Activated CD8-positive, alpha-beta T cell treated with anti-CD3 and anti-CD28 coated beads for 36 hours (primary cell): ENCODE measurements around the gene FAM171A2. TPM values are rescaled to one million over a fixed set of nuclear protein-coding genes. Genes with fewer than 3 reads are reported as not detected.
"Not testable (repeated sequence)": the region's sequence is repeated elsewhere in the genome, so short reads cannot be mapped to it uniquely, and the experiment has no call there.

Experiments
- ATAC-seq: fragments of 200-7000 bp; cut with Tn5 transposase; one replicate; pipeline ENCODE4 v1.10.0; 2021; ENCODE audit warnings: mild to moderate bottlenecking, moderate library complexity
- CTCF ChIA-PET: fragments of 350-600 bp; sonication (Branson Sonifier 250); formaldehyde crosslinking; loops from one replicate; lab custom pipeline; 2021; ENCODE audit warnings: antibody characterized with exemption; lab: Charles Lee
- POLR2A ChIA-PET: fragments of 350-600 bp; sonication (Branson Sonifier 250); formaldehyde crosslinking; loops from one replicate; lab custom pipeline; 2021; ENCODE audit warnings: antibody characterized with exemption; lab: Charles Lee
- DNase-seq: peaks from one replicate; pipeline ENCODE4 v3.0.0-alpha.2; 2020
- H3K27ac Mint-ChIP-seq: one replicate; pipeline ENCODE4 v1.8.0; 2021; ENCODE audit warnings: mild to moderate bottlenecking, mixed read lengths
- H3K27me3 Mint-ChIP-seq: one replicate; pipeline ENCODE4 v1.8.0; 2021; ENCODE audit warnings: mixed read lengths
- H3K36me3 Mint-ChIP-seq: one replicate; pipeline ENCODE4 v1.8.0; 2021; ENCODE audit warnings: low read depth, mixed read lengths
- H3K4me1 Mint-ChIP-seq: one replicate; pipeline ENCODE4 v1.8.0; 2021; ENCODE audit warnings: low read depth, mixed read lengths
- H3K4me3 Mint-ChIP-seq: one replicate; pipeline ENCODE4 v1.8.0; 2021; ENCODE audit warnings: mild to moderate bottlenecking, moderate library complexity, mixed read lengths
- H3K9me3 Mint-ChIP-seq: one replicate; pipeline ENCODE4 v1.8.0; 2021; ENCODE audit warnings: mixed read lengths
- CTCF ChIP-seq: fragments of 200-600 bp; IDR thresholded peaks from one replicate; pipeline ENCODE4 v1.8.0; 2022; ENCODE audit warnings: antibody characterized with exemption, mild to moderate bottlenecking
- intact Hi-C: fragments of 100-400 bp; cut with micrococcal nuclease; formaldehyde crosslinking; loops from one replicate; pipeline ENCODE4 v1.10.0; 2022
- total RNA-seq, 2 experiments: library from RNA; stranded (reverse); gene quantifications; one replicate each; pipeline ENCODE4 v1.2.3, GENCODE V29; 2021

The FAM171A2 gene
- total RNA-seq, 2 experiments from 2014 or later: 0.43 to 0.78 TPM

- peak; percentile 95 for DNase-seq
- intact Hi-C loops: loop anchor here (5.0 kb wide), 1 partner anchor 143 kb away; no protein-coding TSS in a partner anchor
- ChIA-PET POLR2A (interaction anchor here (0.6 to 1.5 kb wide), 10 partner anchors 13 to 1602 kb away, joined by 3 to 5 read pairs (median 4); no protein-coding TSS in a partner anchor), CTCF (interaction anchor here (0.7 to 5.6 kb wide), 36 partner anchors 8 to 444 kb away, joined by 3 to 59 read pairs (median 4); partner anchors contain the start of genes ATXN7L3, FAM171A2 and TMUB2)
- H3K27me3 Mint-ChIP-seq: no peaks in the 10 kb centered on the region
- TF ChIP-seq CTCF: no peak
- H3K4me3 Mint-ChIP-seq: peak within 1 kb of the TSS; percentile 93
- H3K9me3 Mint-ChIP-seq: no peaks in the 10 kb centered on the region
- ATAC-seq: peak; percentile 99
- H3K27ac Mint-ChIP-seq: peak within 1 kb of the TSS; percentile 81
- no peaks in the 10 kb centered on the region for H3K36me3 Mint-ChIP-seq
- H3K4me1 Mint-ChIP-seq: peaks cover 19% of the 10 kb centered on the region
These were observed 18.7 kb downstream of the FAM171A2 start, which contains the start of gene GRN for GRCh38 chr17:44344939-44345453. Gene GRN (plus strand): TSS chr17:44345302. CDS start chr17:44349165, 3,863 bp downstream.

- Mint-ChIP-seq H3K4me1 (peaks cover 18% of the 10 kb centered on the region), H3K4me3 (no peak overlapping the region), H3K27me3 (no peaks in the 10 kb centered on the region), H3K9me3 (no peaks in the 10 kb centered on the region), H3K36me3 (no peaks in the 10 kb centered on the region), H3K27ac (no peak overlapping the region)
- DNase-seq (no peak), ATAC-seq (no peak)
- intact Hi-C loops: no loop called here
- CTCF ChIA-PET: interaction anchor here (0.5 to 5.6 kb wide), 7 partner anchors 11 to 294 kb away, joined by 3 to 59 read pairs (median 17); partner anchors contain the start of genes FAM171A2 and TMUB2
- POLR2A ChIA-PET: interaction anchor here (0.6 to 1.3 kb wide), 2 partner anchors 134 to 313 kb away, joined by 3 read pairs; partner anchors contain the start of gene MEIOC
- no peak for TF ChIP-seq CTCF
These were observed 20.0 kb downstream of the FAM171A2 start for GRCh38 chr17:44343510-44344209.

GRCh38 chr17:44340553-44340952 is 23.1 kb downstream of the FAM171A2 start:
- H3K27ac Mint-ChIP-seq: not testable (repeated sequence)

GRCh38 chr17:44338702-44339101 is 25.0 kb downstream of the FAM171A2 start:
- intact Hi-C loops: no loop called here
- Mint-ChIP-seq H3K27ac (no peak overlapping the region), H3K36me3 (no peaks in the 10 kb centered on the region), H3K4me3 (no peak overlapping the region), H3K4me1 (no peaks in the 10 kb centered on the region), H3K27me3 (no peaks in the 10 kb centered on the region), H3K9me3 (no peaks in the 10 kb centered on the region)
- peak; percentile 39 for DNase-seq
- ATAC-seq: peak; percentile 75
- no peak for TF ChIP-seq CTCF
- POLR2A ChIA-PET: interaction anchor here (0.7 kb wide), 1 partner anchor 127 kb away, joined by 3 read pairs; no protein-coding TSS in a partner anchor
- CTCF ChIA-PET: interaction anchor here (0.6 to 1.3 kb wide), 4 partner anchors 10 to 68 kb away, joined by 3 to 4 read pairs (median 3); no protein-coding TSS in a partner anchor

More at GRCh38 chr17:44340553-44340952, 23.1 kb downstream of the FAM171A2 start:
- H3K27me3 Mint-ChIP-seq, H3K4me1 Mint-ChIP-seq, H3K36me3 Mint-ChIP-seq, POLR2A ChIA-PET, H3K9me3 Mint-ChIP-seq, H3K4me3 Mint-ChIP-seq, DNase-seq, ATAC-seq, intact Hi-C loops: not testable (repeated sequence)
- CTCF ChIA-PET: interaction anchor here (1.0 to 2.4 kb wide), 2 partner anchors 9 to 22 kb away, joined by 3 to 21 read pairs; no protein-coding TSS in a partner anchor

- Mint-ChIP-seq H3K36me3 (no peaks in the 10 kb centered on the region), H3K4me3 (no peak overlapping the region), H3K27ac (no peak overlapping the region), H3K27me3 (no peaks in the 10 kb centered on the region), H3K4me1 (peaks cover 5% of the 10 kb centered on the region), H3K9me3 (no peaks in the 10 kb centered on the region)
- DNase-seq (no peak), ATAC-seq (no peak)
- intact Hi-C loops: no loop called here
- ChIA-PET POLR2A (no interaction called here), CTCF (interaction anchor here (1.2 to 6.4 kb wide), 5 partner anchors 9 to 220 kb away, joined by 3 to 59 read pairs (median 8); partner anchors contain the start of genes FAM171A2 and GRN)
- TF ChIP-seq CTCF: no peak
These were observed 27.7 kb downstream of the FAM171A2 start for GRCh38 chr17:44335968-44336367.
